Common myeloid progenitor, CD34-positive (primary cell): ENCODE measurements around the gene GABPA.

ENCODE experiments used
- CTCF ChIA-PET: fragments of 350-600 bp; sonication (Branson Sonifier 250); formaldehyde crosslinking; loops from one replicate; lab custom pipeline; 2021; ENCODE audit warnings: antibody characterized with exemption; lab: Charles Lee
- POLR2A ChIA-PET: fragments of 350-600 bp; sonication (Branson Sonifier 250); formaldehyde crosslinking; loops from one replicate; lab custom pipeline; 2021; ENCODE audit warnings: antibody characterized with exemption; lab: Charles Lee
- DNase-seq, 3 donors: peaks; one replicate each; pipeline versions ENCODE4 v3.0.0 to v3.0.0-alpha.2; 2013
- H3K27ac ChIP-seq, 2 experiments: 1 replicate in 1 of 2; 2 replicates in 1 of 2; pipeline ENCODE4 v1.7.0; 2013; ENCODE audit warnings: inconsistent platforms in 2 of 2, low read length in 2 of 2, mild to moderate bottlenecking in 2 of 2, low read depth in 1 of 2, moderate library complexity in 1 of 2; ENCODE audit not compliant: severe bottlenecking in 2 of 2, insufficient read depth in 1 of 2, poor library complexity in 1 of 2
- H3K27me3 ChIP-seq, 5 experiments: replicated peaks in 2 of 5; 1 replicate in 3 of 5; 2 replicates in 2 of 5; pipeline versions ENCODE4 v1.6.1 to v1.7.0; 2013; ENCODE audit warnings: low read length in 4 of 5, mild to moderate bottlenecking in 2 of 5, moderate library complexity in 2 of 5, inconsistent platforms in 1 of 5; ENCODE audit not compliant: insufficient read depth in 5 of 5, control insufficient read depth in 4 of 5
- H3K36me3 ChIP-seq, 4 experiments: 1 replicate in 2 of 4; 2 replicates in 2 of 4; pipeline versions ENCODE4 v1.6.1 to v1.7.0; 2013; ENCODE audit warnings: low read length in 3 of 4, control low read depth in 1 of 4, mild to moderate bottlenecking in 1 of 4; ENCODE audit not compliant: control insufficient read depth in 4 of 4, insufficient read depth in 4 of 4
- H3K4me1 ChIP-seq, 4 experiments: 1 replicate in 3 of 4; 2 replicates in 1 of 4; pipeline versions ENCODE4 v1.6.1 to v1.7.1; 2013; ENCODE audit warnings: low read length in 3 of 4, mild to moderate bottlenecking in 3 of 4, control low read depth in 1 of 4, inconsistent platforms in 1 of 4, moderate library complexity in 1 of 4; ENCODE audit not compliant: control insufficient read depth in 4 of 4, insufficient read depth in 4 of 4; ENCODE audit errors: control extremely low read depth in 1 of 4
- H3K4me3 ChIP-seq, 7 experiments: 1 replicate in 4 of 7; 2 replicates in 3 of 7; pipeline versions ENCODE4 v1.5.1 to v1.7.0; 2013; ENCODE audit warnings: mild to moderate bottlenecking in 7 of 7, low read length in 6 of 7, moderate library complexity in 6 of 7, inconsistent platforms in 2 of 7, low read depth in 2 of 7, control low read depth in 1 of 7; ENCODE audit not compliant: insufficient read depth in 4 of 7, control insufficient read depth in 1 of 7; ENCODE audit errors: extremely low read depth in 1 of 7
- H3K9me3 ChIP-seq, 5 experiments: 1 replicate in 4 of 5; 2 replicates in 1 of 5; pipeline versions ENCODE4 v1.6.1 to v1.7.1; 2013; ENCODE audit warnings: low read length in 4 of 5, mild to moderate bottlenecking in 2 of 5, inconsistent platforms in 1 of 5, low read depth in 1 of 5, moderate library complexity in 1 of 5; ENCODE audit not compliant: control insufficient read depth in 4 of 5, insufficient read depth in 2 of 5; ENCODE audit errors: control extremely low read depth in 1 of 5
- WGBS: methylation state at CpG from one replicate; pipeline ENCODE4 v1.1.5; 2013; ENCODE audit not compliant: insufficient coverage; 5-methylcytosine and 5-hydroxymethylcytosine counted together

GABPA gene

DNA sequence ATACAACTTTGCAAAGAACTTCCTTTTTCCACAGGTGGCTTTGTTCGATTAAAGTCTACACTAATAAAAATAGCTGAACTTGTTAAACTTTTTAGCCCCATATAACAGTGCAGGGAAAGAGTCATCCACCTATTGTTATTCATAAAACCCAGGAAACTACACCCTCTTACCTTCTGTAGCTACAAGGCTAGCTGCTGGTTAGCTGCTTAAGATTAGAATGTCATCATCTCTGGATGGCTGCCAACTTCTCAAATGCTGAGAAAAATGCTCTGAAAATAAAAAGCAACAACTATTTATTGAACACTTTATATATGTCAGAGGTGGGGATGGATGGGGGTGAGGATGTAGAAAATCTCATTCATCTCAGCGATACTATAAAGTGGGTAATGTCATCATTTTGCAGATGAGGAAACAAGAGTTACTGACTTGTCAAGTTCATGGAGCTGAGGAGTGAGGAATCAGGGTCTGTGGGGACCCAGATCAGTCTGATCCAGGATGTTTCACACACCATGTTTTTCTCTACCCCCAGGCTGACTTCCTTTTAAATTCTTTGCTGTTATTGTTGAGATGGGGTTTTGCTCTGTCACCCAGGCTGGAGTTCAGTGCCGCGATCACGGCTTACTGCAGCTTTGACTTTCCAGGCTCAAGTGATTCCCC, 17.2 kb upstream of the GABPA start:
- POLR2A ChIA-PET: interaction anchor here (0.6 kb wide), 1 partner anchor 15 kb away, joined by 3 read pairs; no protein-coding TSS in a partner anchor
- Histone ChIP-seq H3K36me3 (peaks cover 6 to 15% (median 6%) of the 10 kb centered on the region in 4 experiments), H3K9me3 (no peaks in the 10 kb centered on the region), H3K4me1 (peaks cover 0 to 20% (median 10%) of the 10 kb centered on the region in 4 experiments), H3K4me3 (no peak overlapping the region), H3K27me3 (no peaks in the 10 kb centered on the region), H3K27ac (peak overlapping the region in 1 of 2 experiments; percentile 58)
- CTCF ChIA-PET: interaction anchor here (0.6 to 3.1 kb wide), 6 partner anchors 16 to 111 kb away, joined by 3 to 10 read pairs (median 4); no protein-coding TSS in a partner anchor
- DNase-seq: peak; percentile 48 to 81 (median 79)
- 0% methylated on average over 1 of the region's 5 CpGs for WGBS

DNA sequence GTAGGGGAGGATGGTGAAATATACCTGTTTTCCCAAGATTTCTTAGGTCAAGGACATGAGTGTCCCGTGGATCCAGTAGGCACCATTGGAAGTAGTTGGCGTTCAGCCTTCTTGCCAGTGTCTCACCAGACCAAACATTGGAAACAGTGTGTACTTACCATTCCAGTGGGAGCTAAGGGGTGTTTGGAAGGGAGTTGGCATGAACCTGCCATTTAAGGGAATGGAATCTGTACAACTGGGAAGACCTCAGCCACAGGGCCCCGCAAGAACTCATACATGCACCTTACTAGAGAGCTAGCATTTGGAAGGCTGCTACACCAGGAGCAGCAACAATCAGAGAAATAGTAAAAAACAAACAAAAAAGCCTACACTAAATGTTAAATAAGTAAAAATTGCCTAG, 12.8 kb upstream of the GABPA start:
- WGBS: 100% methylated on average over 2 of the region's 3 CpGs
- Histone ChIP-seq H3K27me3 (no peaks in the 10 kb centered on the region), H3K4me1 (peaks cover 0 to 36% (median 18%) of the 10 kb centered on the region in 4 experiments), H3K36me3 (peaks cover 4 to 36% (median 26%) of the 10 kb centered on the region in 4 experiments), H3K4me3 (no peak overlapping the region), H3K9me3 (no peaks in the 10 kb centered on the region), H3K27ac (no peak overlapping the region)
- DNase-seq: no peak
- ChIA-PET CTCF (interaction anchor here (1.0 to 1.1 kb wide), 2 partner anchors 73 to 114 kb away, joined by 4 read pairs; no protein-coding TSS in a partner anchor), POLR2A (no interaction called here)

DNA sequence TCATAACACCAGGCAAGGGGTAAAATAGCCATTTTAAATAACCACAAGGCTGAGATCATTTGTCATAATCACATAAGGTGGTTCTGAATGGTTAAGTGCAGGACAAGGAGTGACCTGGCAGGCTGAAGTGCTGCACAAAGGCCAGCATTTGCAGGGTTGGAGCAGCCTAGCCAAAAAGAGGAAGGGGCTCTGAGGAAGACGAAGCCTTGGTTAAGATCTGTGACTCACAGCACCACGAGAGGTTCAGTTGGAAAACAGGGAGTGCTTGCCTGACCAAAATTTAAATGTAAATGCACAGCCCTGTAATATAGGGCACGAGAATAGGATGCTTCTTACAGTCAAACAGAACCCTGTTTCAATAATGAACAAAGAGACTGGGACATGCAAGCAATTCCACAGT, 12.1 kb upstream of the GABPA start:
- Histone ChIP-seq H3K4me1 (peaks cover 0 to 31% (median 13%) of the 10 kb centered on the region in 4 experiments), H3K4me3 (no peak overlapping the region), H3K36me3 (peaks cover 6 to 41% (median 30%) of the 10 kb centered on the region in 4 experiments), H3K9me3 (no peaks in the 10 kb centered on the region), H3K27me3 (no peaks in the 10 kb centered on the region), H3K27ac (peak overlapping the region in 1 of 2 experiments; percentile 37)
- POLR2A ChIA-PET: interaction anchor here (0.6 kb wide), 1 partner anchor 26 kb away, joined by 3 read pairs; no protein-coding TSS in a partner anchor
- CTCF ChIA-PET: interaction anchor here (1.0 to 1.4 kb wide), 2 partner anchors 11 to 114 kb away, joined by 4 to 5 read pairs; no protein-coding TSS in a partner anchor
- DNase-seq: peak; percentile 9 to 75 (median 67)
- WGBS: 52% methylated on average over 3 of the region's 3 CpGs

DNA sequence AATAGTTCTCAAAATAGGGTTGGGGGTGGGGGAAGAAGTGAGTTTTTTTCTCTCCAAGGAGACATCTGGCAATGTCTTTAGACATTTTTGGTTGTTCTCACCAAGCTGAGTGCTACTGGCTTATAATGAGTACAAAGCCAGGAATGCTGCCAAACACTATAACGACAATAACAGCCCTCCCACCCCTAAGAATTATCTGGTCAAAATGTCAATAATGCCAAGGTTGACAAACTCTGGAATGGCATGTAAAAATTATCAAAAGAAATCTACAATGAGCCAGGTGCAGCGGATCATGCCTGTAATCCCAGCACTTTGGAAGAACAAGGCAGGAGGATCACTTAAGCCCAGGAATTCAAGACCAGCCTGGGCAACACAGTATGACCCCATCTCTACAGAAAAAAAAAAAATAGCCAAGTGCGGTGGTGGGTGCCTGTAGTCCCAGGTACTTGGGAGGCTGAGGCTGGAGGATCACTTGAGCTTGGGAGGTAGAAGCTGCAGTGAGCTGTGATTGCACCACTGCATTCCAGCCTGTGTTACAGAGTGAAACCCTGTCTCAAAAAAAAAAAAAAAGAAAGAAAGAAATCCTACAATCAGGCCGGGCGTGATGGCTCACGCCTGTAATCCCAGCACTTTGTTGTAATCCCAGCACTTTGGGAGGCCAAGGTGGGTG, 2.5 kb upstream of the GABPA start:
- peak overlapping the region in 1 of 2 experiments; percentile 20 for H3K27ac ChIP-seq
- H3K9me3 ChIP-seq: no peaks in the 10 kb centered on the region
- no peaks in the 10 kb centered on the region for H3K27me3 ChIP-seq
- WGBS: 93% methylated on average over 2 of the region's 6 CpGs
- no peak for DNase-seq
- peaks cover 21 to 29% (median 24%) of the 10 kb centered on the region in 4 experiments for H3K4me1 ChIP-seq
- H3K36me3 ChIP-seq: peaks cover 9 to 36% (median 22%) of the 10 kb centered on the region in 4 experiments
- POLR2A ChIA-PET: interaction anchor here (0.6 kb wide), 2 partner anchors 15 to 25 kb away, joined by 3 read pairs; no protein-coding TSS in a partner anchor
- CTCF ChIA-PET: no interaction called here
- H3K4me3 ChIP-seq: no peak overlapping the region

DNA sequence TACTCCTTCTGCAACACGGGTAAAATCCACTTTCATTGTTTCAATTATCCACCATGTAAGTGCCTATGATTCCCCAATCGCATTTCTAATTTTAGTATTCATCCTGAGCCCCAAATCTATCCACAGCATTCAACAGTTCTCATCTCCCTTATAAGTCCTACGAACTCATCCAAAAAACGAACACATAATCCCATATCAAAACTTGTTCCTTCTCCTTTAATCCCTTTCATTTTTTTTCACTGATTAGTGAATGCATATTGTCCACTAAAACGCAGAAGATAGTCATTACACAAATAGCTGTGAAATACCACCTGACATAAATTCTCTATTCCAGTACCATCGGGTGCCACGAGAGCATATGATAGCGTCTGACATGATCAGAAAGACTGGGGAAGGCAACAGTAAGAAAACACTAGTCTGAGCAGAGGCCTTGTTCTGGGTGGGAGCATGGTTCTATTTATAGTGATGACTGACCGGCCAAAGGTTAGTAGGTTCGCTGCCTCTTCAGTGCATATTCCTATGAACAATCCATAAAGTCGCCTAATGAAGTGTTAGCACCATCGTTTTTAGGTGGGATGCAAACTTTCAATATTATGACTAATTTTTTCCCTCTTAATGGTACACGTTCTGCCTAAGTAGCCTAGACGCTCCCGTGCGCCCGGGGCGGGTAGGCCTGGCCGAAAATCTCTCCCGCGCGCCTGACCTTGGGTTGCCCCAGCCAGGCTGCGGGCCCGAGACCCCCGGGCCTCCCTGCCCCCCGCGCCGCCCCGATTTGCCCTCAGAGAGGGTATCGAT, 716 bp upstream of the GABPA start:
- peak overlapping the region; percentile 94 to 98 for H3K27ac ChIP-seq
- peak; percentile 14 to 74 (median 62) for DNase-seq
- POLR2A ChIA-PET: interaction anchor here (0.8 to 1.0 kb wide), 2 partner anchors 24 to 91 kb away, joined by 3 to 4 read pairs; no protein-coding TSS in a partner anchor
- CTCF ChIA-PET: interaction anchor here (1.0 to 1.4 kb wide), 4 partner anchors 15 to 126 kb away, joined by 3 to 5 read pairs (median 3); no protein-coding TSS in a partner anchor
- H3K4me1 ChIP-seq: peaks cover 22 to 36% (median 30%) of the 10 kb centered on the region in 4 experiments
- no peaks in the 10 kb centered on the region for H3K9me3 ChIP-seq
- peak overlapping the region; percentile 88 to 99 (median 92) for H3K4me3 ChIP-seq
- WGBS: 6% methylated on average over 28 of the region's 30 CpGs
- H3K36me3 ChIP-seq: peaks cover 2 to 18% (median 7%) of the 10 kb centered on the region in 4 experiments
- H3K27me3 ChIP-seq: no peaks in the 10 kb centered on the region

DNA sequence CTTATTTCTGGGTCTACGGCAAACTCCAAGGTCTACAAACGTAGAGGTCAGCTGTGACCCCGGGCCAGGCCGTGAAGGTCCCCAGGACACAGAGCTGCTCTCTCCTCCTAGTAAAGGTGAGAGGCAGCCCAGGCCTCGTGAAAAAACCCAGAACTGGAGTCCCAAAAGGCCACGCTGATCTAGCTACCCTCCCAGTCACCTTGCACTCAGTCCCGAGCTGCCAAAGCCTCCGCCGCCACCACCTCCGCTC, 193 bp upstream of the GABPA start:
- H3K27me3 ChIP-seq: no peaks in the 10 kb centered on the region
- POLR2A ChIA-PET: interaction anchor here (0.5 to 1.0 kb wide), 3 partner anchors 24 to 111 kb away, joined by 3 to 4 read pairs (median 3); no protein-coding TSS in a partner anchor
- WGBS: 0% methylated on average over 8 of the region's 10 CpGs
- H3K4me1 ChIP-seq: peaks cover 22 to 36% (median 30%) of the 10 kb centered on the region in 4 experiments
- peak overlapping the region; percentile 94 to 98 for H3K27ac ChIP-seq
- H3K36me3 ChIP-seq: peaks cover 0 to 19% (median 5%) of the 10 kb centered on the region in 4 experiments
- H3K9me3 ChIP-seq: no peaks in the 10 kb centered on the region
- H3K4me3 ChIP-seq: peak overlapping the region; percentile 88 to 99 (median 92)
- no peak for DNase-seq
- CTCF ChIA-PET: interaction anchor here (1.0 to 1.4 kb wide), 5 partner anchors 10 to 126 kb away, joined by 3 to 5 read pairs (median 3); no protein-coding TSS in a partner anchor
